ENCODE data around the gene LSM10. TPM values are rescaled to one million over a fixed set of nuclear protein-coding genes. Genes with fewer than 3 reads are reported as not detected.

Gene LSM10
- total and polyA plus RNA-seq, 9 of the 15 experiments (the other 6 are each of a cell fraction or from before 2014, with no cell fraction given): 13.2 to 146 (median 68.9) TPM

DNA sequence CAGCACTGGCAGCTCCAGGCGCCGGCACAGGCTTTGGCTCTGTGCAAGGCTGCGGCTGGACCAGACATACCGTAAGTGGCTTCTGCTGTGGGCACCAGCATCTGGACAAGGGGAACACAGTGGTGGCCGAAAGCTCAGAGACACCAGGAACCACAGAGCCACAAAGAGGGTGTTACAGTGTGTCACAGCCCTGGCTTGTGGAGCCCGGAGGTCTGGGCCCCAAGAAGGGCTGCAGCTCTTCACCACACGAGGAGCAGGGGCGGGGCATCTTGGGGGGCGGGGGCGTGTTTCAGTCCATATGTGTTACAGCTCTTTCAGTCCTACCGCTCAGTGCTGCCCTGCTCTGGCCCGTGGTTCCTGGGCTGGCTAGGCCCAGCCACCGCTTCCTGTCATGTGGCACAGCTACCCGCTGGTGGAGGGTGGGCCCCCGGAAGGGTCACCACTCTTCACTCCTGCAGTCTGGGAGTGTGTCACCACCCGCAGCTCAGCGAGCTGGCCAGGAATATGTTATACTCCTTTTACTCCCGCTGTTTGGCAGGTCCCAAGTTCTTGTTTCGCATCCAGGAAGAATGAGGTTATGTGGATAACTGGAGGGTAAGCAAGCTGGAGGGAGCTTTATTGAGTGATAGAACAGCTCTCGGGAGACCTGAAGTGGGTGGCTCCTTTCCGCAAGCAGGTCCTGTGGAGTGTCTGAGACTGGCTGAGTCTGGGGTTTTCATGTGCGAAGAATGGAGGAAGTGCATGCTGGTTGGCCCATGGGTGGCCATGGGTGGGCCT, 3.3 kb upstream of the LSM10 start (continued):
- 0 out of 2 replicates have a peak, but pooled peaks have one; percentile 15 for TF ChIP-seq NR2C1 (IDR thresholded peaks at IDR 0.05)
- TF ChIP-seq NR2C1 (tag; IDR thresholded peaks at IDR 0.05): no peak
- TF ChIP-seq, protein P1, sequence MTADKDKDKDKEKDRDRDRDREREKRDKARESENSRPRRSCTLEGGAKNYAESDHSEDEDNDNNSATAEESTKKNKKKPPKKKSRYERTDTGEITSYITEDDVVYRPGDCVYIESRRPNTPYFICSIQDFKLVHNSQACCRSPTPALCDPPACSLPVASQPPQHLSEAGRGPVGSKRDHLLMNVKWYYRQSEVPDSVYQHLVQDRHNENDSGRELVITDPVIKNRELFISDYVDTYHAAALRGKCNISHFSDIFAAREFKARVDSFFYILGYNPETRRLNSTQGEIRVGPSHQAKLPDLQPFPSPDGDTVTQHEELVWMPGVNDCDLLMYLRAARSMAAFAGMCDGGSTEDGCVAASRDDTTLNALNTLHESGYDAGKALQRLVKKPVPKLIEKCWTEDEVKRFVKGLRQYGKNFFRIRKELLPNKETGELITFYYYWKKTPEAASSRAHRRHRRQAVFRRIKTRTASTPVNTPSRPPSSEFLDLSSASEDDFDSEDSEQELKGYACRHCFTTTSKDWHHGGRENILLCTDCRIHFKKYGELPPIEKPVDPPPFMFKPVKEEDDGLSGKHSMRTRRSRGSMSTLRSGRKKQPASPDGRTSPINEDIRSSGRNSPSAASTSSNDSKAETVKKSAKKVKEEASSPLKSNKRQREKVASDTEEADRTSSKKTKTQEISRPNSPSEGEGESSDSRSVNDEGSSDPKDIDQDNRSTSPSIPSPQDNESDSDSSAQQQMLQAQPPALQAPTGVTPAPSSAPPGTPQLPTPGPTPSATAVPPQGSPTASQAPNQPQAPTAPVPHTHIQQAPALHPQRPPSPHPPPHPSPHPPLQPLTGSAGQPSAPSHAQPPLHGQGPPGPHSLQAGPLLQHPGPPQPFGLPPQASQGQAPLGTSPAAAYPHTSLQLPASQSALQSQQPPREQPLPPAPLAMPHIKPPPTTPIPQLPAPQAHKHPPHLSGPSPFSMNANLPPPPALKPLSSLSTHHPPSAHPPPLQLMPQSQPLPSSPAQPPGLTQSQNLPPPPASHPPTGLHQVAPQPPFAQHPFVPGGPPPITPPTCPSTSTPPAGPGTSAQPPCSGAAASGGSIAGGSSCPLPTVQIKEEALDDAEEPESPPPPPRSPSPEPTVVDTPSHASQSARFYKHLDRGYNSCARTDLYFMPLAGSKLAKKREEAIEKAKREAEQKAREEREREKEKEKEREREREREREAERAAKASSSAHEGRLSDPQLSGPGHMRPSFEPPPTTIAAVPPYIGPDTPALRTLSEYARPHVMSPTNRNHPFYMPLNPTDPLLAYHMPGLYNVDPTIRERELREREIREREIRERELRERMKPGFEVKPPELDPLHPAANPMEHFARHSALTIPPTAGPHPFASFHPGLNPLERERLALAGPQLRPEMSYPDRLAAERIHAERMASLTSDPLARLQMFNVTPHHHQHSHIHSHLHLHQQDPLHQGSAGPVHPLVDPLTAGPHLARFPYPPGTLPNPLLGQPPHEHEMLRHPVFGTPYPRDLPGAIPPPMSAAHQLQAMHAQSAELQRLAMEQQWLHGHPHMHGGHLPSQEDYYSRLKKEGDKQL (CRISPR knock-in tag; IDR thresholded peaks at IDR 0.05; ENCODE audit: borderline replicate concordance): no peak
- 0 out of 2 replicates have a peak, but pooled peaks have one; percentile 10 for TF ChIP-seq GABPB1 (CRISPR knock-in tag; IDR thresholded peaks at IDR 0.05)
- TF ChIP-seq, protein P2, sequence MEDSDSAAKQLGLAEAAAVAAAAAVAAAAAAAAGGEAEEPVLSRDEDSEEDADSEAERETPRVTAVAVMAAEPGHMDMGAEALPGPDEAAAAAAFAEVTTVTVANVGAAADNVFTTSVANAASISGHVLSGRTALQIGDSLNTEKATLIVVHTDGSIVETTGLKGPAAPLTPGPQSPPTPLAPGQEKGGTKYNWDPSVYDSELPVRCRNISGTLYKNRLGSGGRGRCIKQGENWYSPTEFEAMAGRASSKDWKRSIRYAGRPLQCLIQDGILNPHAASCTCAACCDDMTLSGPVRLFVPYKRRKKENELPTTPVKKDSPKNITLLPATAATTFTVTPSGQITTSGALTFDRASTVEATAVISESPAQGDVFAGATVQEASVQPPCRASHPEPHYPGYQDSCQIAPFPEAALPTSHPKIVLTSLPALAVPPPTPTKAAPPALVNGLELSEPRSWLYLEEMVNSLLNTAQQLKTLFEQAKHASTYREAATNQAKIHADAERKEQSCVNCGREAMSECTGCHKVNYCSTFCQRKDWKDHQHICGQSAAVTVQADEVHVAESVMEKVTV (CRISPR knock-in tag; IDR thresholded peaks at IDR 0.05): no peak
- TF ChIP-seq SP1 (CRISPR knock-in tag; IDR thresholded peaks at IDR 0.05): no peak
- no peak for TF ChIP-seq BCL6 (CRISPR knock-in tag; IDR thresholded peaks at IDR 0.05)
- no peak for TF ChIP-seq ZNF76 (CRISPR knock-in tag; IDR thresholded peaks at IDR 0.05; ENCODE audit: borderline replicate concordance)
- TF ChIP-seq STAG1 (CRISPR knock-in tag; IDR thresholded peaks at IDR 0.05; ENCODE audit: borderline replicate concordance): no peak
- no peak for TF ChIP-seq HNRNPK (IDR thresholded peaks at IDR 0.05; ENCODE audit: low read depth, low read length, poor library complexity, severe bottlenecking)
- TF ChIP-seq MCM3 (IDR thresholded peaks at IDR 0.05): no peak
- no peak for TF ChIP-seq FOXM1 (IDR thresholded peaks at IDR 0.05; ENCODE audit: low read depth)
- TF ChIP-seq FOXM1 (CRISPR knock-in tag; IDR thresholded peaks at IDR 0.05; ENCODE audit: low read depth): no peak
- TF ChIP-seq CBX2 (IDR thresholded peaks at IDR 0.05; ENCODE audit: insufficient read depth, low read length, poor library complexity, severe bottlenecking): no peak
- no peak for TF ChIP-seq ZKSCAN3 (CRISPR knock-in tag; IDR thresholded peaks at IDR 0.05)
- no peak for TF ChIP-seq MECOM (CRISPR knock-in tag; IDR thresholded peaks at IDR 0.05)
- TF ChIP-seq NR2C2 (CRISPR knock-in tag; IDR thresholded peaks at IDR 0.05): no peak
- peak; percentile 34; the same call in 1 of the 2 replicates for TF ChIP-seq NR2C2 (tag; IDR thresholded peaks at IDR 0.05)
- TF ChIP-seq ESRRA (IDR thresholded peaks at IDR 0.05; ENCODE audit: borderline replicate concordance, low read depth): no peak
- TF ChIP-seq, protein P3, sequence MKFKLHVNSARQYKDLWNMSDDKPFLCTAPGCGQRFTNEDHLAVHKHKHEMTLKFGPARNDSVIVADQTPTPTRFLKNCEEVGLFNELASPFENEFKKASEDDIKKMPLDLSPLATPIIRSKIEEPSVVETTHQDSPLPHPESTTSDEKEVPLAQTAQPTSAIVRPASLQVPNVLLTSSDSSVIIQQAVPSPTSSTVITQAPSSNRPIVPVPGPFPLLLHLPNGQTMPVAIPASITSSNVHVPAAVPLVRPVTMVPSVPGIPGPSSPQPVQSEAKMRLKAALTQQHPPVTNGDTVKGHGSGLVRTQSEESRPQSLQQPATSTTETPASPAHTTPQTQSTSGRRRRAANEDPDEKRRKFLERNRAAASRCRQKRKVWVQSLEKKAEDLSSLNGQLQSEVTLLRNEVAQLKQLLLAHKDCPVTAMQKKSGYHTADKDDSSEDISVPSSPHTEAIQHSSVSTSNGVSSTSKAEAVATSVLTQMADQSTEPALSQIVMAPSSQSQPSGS (CRISPR knock-in tag; IDR thresholded peaks at IDR 0.05): no peak
- TF ChIP-seq HDAC3 (IDR thresholded peaks at IDR 0.05; ENCODE audit: borderline replicate concordance, partially characterized antibody): no peak

All from K562 (cell line).